SK-N-MC (cell line): ENCODE results near the gene RASSF3.

Source experiments
- DNase-seq: peaks from one replicate; pipeline ENCODE4 v3.0.0-alpha.2; 2011; ENCODE audit warnings: low read depth, low spot score
- H3K27ac ChIP-seq: fragments of 200-600 bp; sonication (generic); 2 replicates; pipeline ENCODE4 v1.5.1; 2016; ENCODE audit warnings: mixed run types
- H3K36me3 ChIP-seq: fragments of 200-600 bp; sonication (generic); 2 replicates; pipeline ENCODE4 v1.6.1; 2017; ENCODE audit warnings: antibody characterized with exemption, low read length, mixed read lengths; ENCODE audit not compliant: insufficient read depth
- H3K4me3 ChIP-seq: fragments of 200-600 bp; sonication (generic); 2 replicates; pipeline ENCODE4 v1.5.1; 2016
- H3K9ac ChIP-seq: fragments of 200-600 bp; sonication (generic); 2 replicates; pipeline ENCODE4 v1.8.0; 2017; ENCODE audit warnings: mixed run types, mixed read lengths; ENCODE audit not compliant: insufficient read length
- H3K9me3 ChIP-seq: fragments of 200-600 bp; sonication (generic); 2 replicates; pipeline ENCODE4 v1.6.1; 2017; ENCODE audit warnings: low read depth, mild to moderate bottlenecking, antibody characterized with exemption, low read length, moderate library complexity, mixed read lengths
- EZH2 ChIP-seq: fragments of 200-600 bp; sonication (generic); IDR thresholded peaks from one replicate; pipeline ENCODE4 v1.6.1; 2017; ENCODE audit warnings: antibody characterized with exemption
- FOXP2 ChIP-seq: optimal IDR thresholded peaks from 2 replicates; pipeline ENCODE3; 2011; ENCODE audit warnings: mild to moderate bottlenecking, moderate library complexity; ENCODE audit not compliant: insufficient read depth; ENCODE audit errors: extremely low read length, control extremely low read depth
- POLR2AphosphoS5 ChIP-seq: IDR thresholded peaks from 2 replicates; pipeline ENCODE4 v1.6.1; 2012; ENCODE audit warnings: mild to moderate bottlenecking, low read depth, low read length, borderline replicate concordance

Gene RASSF3

DNA sequence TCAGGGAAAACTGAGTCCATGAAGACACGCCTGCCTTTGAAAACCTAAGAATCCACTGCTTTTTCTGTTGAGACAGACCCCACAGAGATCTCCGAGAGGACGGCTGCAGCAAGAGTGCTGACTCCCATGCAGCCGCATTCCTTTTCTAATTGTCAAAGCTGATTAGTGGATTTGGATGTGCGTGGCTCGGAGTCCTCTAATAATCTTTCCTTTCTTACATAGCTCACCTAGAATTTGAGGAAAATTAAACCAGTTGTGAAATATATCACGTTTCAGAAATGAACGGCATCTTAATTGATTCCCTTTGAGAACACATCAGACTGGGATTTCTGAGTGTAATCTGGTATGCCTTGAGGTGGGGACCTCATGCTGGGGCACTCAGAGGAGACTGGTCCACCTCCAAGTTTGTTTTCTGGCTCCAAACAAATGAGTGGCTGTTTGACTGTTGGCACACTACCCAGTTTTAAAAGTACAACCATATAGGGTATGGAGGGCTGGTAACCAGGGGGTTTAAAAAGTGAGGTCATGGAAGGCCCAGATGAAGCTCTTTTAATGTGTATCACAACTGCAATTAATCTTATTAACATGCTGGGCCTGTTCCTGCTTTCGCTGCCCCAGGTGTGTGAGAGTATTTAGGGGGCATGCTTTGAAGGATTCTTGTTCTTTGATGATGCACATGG is 63.3 kb downstream of the RASSF3 start:
- H3K27ac ChIP-seq: peak overlapping the region; percentile 82
- H3K9ac ChIP-seq: peak overlapping the region; percentile 32
- TF ChIP-seq POLR2AphosphoS5 (no peak), EZH2 (no peak), FOXP2 (no peak)
- H3K4me3 ChIP-seq: peak overlapping the region; percentile 56
- no peaks in the 10 kb centered on the region for H3K9me3 ChIP-seq
- DNase-seq: no peak
- no peaks in the 10 kb centered on the region for H3K36me3 ChIP-seq

DNA sequence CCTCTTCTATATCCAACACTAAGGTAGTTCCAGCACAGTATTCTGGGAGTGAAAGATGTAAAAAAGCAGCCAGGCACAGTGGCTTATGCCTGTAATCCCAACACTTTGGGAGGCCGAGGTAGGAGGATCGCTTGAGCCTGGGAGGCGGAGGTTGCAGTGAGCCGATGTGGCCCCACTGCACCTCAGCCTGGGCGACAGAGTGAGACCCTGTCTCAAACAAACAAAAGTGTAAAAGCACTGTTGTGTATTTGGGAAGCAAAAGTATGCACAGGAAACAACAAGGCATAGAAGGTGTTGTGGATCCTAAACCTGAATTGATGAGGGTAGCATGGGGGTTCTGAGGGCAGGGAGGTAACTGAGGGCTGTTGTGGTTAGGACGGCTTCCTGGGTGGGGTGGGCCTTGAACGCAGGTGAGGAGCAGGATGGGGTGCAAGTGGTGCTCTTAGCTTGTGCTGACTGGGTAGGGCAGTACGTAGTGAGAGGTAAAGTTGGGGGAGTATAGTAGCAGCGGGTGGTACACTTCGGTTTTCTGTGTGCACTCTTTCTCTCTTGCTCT is 64.2 kb downstream of the RASSF3 start:
- Histone ChIP-seq H3K36me3 (no peaks in the 10 kb centered on the region), H3K9me3 (no peaks in the 10 kb centered on the region), H3K4me3 (no peak overlapping the region), H3K9ac (no peak overlapping the region), H3K27ac (peak overlapping the region; percentile 82; the same call in 1 of the 2 replicates)
- TF ChIP-seq POLR2AphosphoS5 (no peak), FOXP2 (no peak), EZH2 (no peak)
- DNase-seq: no peak

DNA sequence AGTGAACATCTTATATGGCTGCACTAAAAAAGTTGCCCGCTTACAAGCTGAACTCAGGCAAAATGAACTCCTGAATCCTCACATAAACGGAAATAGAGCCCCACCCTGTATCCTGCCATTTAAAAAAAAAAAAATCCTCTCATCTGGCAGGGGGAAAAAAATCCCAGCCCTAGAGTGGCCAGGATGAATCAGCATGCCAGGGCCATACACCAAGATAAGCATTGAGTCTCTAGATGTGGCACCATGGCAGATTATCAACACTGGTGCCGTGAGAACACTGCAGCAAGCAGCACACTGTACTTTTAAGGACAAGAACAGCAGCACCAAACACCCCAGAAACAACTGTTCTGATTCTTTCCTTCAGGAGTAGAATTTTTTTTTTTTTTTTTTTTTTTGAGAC is 65.5 kb downstream of the RASSF3 start:
- Histone ChIP-seq H3K36me3 (no peaks in the 10 kb centered on the region), H3K9ac (no peak overlapping the region), H3K4me3 (no peak overlapping the region), H3K9me3 (no peaks in the 10 kb centered on the region), H3K27ac (no peak overlapping the region)
- TF ChIP-seq FOXP2 (no peak), POLR2AphosphoS5 (no peak), EZH2 (no peak)
- DNase-seq: no peak

DNA sequence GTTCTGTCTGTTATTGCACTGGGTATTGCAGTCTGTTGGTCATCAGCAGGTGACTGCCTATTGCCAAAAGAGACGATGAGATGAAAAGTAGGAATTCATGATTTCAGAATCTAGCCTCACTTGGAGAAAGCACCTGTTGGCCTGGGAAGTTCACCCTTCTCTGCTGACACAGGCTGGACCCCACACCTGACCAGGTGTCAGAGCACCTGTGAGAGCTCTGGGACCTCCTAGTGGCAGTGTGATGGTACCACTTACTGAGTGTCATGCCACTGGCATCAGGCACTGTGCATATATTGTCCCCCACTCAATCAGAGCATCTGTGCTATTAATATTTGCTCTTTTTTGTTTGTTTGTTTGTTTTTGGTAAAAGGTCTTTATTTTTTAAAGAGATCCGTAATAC is 68.0 kb downstream of the RASSF3 start:
- H3K27ac ChIP-seq: no peak overlapping the region
- no peaks in the 10 kb centered on the region for H3K9me3 ChIP-seq
- TF ChIP-seq FOXP2 (no peak), POLR2AphosphoS5 (no peak)
- no peak for DNase-seq
- no peak overlapping the region for H3K4me3 ChIP-seq
- no peaks in the 10 kb centered on the region for H3K36me3 ChIP-seq
- H3K9ac ChIP-seq: no peak overlapping the region

DNA sequence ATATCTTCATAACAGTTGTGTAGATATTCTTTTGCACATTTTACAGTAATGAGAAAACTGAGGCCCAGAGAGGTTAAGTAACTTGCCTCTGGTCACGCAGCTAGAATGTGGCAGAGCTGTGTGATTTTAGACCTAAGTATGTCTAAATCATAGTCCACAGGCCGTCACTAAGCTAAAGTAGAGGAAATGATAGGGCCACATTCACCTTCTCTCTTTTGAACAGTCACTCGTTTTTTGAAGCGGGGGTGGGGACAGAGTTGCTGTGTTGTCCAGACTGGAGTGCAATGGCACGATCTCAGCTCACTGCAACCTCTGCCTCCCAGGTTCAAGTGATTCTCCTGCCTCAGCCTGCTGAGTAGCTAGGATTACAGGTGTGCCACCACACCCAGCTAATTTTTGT is 68.5 kb downstream of the RASSF3 start:
- Histone ChIP-seq H3K9ac (no peak overlapping the region), H3K4me3 (no peak overlapping the region), H3K9me3 (no peaks in the 10 kb centered on the region), H3K27ac (no peak overlapping the region), H3K36me3 (no peaks in the 10 kb centered on the region)
- no peak for DNase-seq
- TF ChIP-seq POLR2AphosphoS5 (no peak), FOXP2 (no peak), EZH2 (no peak)

DNA sequence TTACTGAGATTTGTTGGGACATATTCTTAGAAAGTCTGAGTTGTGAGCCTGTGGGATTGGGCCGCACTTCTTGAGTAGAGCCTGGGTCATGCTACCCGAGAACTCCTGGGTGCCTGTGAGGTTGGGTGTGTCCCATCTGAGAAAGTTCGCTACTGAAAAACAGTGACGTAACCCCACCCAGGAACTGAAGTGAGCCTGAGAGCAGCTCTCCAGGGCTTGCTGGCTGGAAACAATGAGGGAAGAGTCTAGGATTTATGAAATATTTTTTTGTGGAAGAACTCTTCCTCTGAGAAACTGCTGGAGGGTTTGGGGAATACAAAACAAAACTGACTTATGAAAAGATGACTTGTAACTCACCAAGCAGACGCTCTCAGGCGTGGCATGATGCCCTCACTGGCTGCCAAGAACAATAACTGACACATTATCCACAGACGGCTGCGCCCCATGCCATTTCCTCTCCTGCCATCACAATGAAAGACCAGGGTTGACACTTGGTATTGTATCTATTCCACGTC is 69.2 kb downstream of the RASSF3 start:
- Histone ChIP-seq H3K4me3 (no peak overlapping the region; the same call in 1 of the 2 replicates), H3K9ac (no peak overlapping the region), H3K27ac (peak overlapping the region; percentile 68), H3K9me3 (no peaks in the 10 kb centered on the region), H3K36me3 (no peaks in the 10 kb centered on the region)
- no peak for DNase-seq
- TF ChIP-seq POLR2AphosphoS5 (no peak), FOXP2 (no peak)

DNA sequence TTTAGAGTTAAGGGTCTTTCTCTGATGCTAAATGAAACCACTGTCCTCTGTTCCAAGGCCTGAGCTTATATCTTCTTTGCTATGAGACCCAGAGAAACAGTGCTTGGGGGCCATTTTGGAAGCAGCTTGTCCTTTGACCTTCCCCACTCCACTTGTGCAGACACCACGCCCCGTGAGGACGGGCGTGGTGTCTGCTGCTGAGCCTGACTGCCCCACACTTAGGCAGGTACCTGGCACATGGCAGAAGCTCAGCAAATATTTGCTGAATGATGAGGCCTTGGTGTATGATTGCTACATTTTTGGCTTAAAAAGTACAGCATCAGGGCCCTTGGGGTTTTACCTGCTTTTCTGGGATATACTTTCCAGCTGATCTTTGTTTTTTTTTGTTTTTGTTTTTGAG is 69.9 kb downstream of the RASSF3 start:
- Histone ChIP-seq H3K27ac (no peak overlapping the region), H3K36me3 (0 out of 2 replicates have a peak, but pooled peaks cover 3% of the 10 kb centered on the region), H3K4me3 (no peak overlapping the region), H3K9ac (no peak overlapping the region), H3K9me3 (no peaks in the 10 kb centered on the region)
- TF ChIP-seq POLR2AphosphoS5 (no peak), FOXP2 (no peak), EZH2 (no peak)
- no peak for DNase-seq

DNA sequence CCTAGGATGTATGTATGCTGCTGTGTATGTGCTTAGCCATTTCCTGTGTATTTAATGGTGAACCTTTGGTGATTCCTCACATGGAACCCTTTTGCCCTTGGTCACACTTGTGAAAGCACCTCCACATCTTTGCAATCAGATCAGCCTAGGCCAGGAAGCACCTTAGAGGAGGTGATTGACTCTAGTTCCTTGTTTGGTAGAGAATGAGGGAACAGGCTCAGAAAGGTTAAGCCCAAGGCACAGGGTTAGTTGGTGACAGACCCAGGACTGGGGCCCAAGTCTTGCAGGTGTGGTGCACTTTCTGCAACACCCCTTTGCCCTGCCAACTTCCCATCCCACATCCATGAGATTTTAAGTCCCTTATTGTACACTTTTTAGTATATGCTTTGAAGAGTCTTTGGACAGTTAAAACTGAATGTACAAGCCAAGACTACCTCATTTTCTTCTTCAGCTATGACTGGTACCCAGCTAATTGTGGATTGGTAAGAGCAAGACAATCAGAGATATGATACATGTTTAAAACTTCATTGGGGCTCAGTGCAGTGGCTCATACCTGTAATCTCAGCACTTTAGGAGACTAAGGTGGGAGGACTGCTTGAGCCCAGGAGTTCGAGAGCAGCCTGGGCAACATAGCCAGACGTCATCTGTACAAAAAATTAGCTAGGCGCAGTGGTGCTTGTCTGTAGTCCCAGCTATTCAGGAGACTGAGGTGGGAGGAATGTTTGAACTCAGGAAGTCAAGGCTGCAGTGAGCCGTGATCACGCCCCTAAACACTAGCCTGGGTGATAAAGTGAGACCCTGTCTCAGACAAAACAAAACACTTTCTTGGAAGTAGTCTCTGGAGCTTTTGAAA is 71.1 kb downstream of the RASSF3 start:
- Histone ChIP-seq H3K27ac (no peak overlapping the region), H3K9me3 (no peaks in the 10 kb centered on the region), H3K36me3 (0 out of 2 replicates have a peak, but pooled peaks cover 8% of the 10 kb centered on the region), H3K4me3 (no peak overlapping the region), H3K9ac (no peak overlapping the region)
- TF ChIP-seq POLR2AphosphoS5 (no peak), EZH2 (no peak), FOXP2 (no peak)
- DNase-seq: no peak
